Activated T-cell treated with anti-CD3 and anti-CD28 coated beads for 24 hours (primary cell): ENCODE measurements around the gene AGAP9.
"Not testable (repeated sequence)": the region's sequence is repeated elsewhere in the genome, so short reads cannot be mapped to it uniquely, and the experiment has no call there.

Experiments used
- DNase-seq: peaks from one replicate; pipeline ENCODE4 v3.0.0-alpha.2; 2020; ENCODE audit warnings: low read depth

Gene AGAP9

GRCh38 chr10:47456794-47457527 is 66.5 kb downstream of the AGAP9 start:
- DNase-seq: no peak

DNA sequence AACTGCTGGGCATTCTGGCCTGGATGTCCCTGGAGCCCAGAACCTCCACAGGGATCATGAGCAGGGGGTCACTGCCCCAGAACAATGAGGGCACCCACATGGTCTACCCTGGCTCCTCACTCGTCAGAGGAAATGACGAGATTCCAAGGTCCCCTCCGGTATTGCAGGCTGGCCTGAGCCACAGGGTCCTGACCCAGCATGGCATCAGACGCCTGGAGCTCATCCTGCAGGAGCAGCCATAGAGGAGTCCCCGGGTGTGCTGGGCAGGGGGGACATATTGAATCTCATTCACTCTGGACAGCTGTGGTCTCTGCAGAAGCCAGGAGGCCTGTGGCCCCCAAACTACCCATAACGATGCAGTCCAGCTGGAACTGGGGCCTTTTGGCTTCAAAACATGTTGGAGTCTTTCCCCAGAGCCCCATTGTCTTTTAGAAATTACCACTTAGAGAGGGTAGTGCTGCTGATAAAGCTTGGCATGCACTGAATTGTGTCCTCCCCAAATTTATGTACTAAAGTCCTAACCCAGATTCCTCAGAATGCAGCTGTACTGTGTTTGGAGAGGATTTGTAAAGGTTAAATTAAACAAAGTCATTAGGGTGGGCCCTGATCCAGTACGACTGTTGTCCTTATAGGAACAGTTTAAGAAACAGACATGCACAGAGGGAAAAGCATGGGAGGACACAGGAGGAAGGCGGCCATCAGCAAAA is 67.2 kb downstream of the AGAP9 start:
- DNase-seq: no peak

DNA sequence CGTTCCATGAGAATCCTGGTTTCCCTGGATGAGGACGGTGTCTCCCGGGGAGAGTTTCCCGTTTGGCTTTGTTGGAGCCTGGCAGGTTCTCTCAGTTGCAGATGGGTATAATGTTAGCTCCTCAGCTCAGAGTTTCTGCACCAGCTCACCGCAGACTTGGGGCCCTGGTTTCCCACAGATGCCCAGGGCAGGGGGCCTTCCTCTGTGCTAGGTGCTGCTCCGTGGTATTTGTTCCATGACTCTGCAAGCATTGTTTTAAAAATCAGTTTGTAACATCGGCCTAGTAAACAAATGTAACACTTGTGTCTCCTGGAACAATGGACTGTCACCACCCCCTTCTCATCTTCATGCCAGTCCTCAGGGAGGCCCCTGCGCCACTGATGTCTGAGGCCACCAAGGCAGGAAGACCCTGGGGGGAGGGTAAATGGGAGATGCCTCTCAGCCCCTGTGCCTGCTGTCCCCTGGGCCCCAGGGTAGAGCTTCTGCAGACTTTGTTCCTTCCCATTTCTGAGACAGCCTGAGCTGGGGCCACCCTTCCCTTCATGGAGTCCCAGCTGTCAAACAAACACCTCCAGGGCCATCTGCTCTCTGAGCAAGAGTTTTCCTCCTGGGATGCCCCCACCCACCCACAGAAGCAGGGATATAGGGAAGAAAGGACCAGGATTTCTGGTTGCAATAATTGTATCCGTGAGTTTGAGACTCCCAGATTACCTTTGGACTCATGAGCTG is 67.9 kb downstream of the AGAP9 start:
- DNase-seq: not testable (repeated sequence)

DNA sequence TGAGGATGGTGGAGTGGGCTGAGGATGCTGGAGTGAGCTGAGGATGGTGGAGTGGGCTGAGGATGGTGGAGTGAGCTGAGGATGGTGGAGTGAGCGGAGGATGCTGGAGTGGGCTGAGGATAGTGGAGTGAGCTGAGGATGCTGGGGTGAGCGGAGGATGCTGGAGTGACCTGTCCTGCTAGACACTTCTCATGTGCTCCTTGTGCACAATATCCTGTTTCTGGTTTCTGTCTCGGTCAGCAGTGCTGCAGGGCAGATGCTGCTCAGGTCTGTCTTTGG is 68.7 kb downstream of the AGAP9 start:
- DNase-seq: no peak

DNA sequence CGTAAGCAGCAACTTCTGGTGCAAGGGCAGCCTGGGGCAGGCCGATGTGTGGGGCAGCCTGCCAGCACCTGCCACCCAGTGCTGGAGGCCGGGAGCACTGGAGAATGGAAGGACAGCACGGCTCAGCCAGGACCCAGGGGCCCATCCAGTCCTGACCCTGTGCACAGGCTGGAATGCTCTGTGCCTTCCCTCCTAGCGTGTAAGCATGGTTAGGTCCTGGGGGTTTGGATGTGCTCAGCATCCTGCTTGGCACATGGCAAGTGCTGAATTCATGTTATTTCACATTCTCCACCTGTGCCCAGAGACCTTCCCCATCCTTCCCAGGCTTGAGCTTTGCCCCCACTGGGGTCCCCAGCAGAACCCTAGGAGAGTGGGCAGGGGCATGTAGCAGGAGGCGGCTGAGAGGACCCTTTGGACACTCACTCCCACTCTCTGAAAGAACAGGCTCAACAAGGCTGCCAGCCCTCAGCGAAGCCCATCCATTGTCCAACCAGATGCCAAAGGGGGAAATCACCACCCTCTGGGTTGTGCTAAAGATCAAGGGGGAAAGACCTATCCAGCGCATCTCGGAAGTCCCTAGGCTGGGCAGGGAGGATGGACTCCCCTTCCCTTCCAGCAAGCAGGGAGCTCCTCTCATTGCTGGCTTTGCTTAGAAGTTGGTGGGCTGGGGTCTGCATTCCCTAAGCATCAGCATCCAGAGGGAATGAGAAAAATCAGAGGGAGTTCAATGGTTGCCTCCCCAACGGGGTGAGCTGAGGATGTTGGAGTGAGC is 69.2 kb downstream of the AGAP9 start:
- DNase-seq: no peak

GRCh38 chr10:47453141-47454007 is 70.1 kb downstream of the AGAP9 start:
- no peak for DNase-seq

DNA sequence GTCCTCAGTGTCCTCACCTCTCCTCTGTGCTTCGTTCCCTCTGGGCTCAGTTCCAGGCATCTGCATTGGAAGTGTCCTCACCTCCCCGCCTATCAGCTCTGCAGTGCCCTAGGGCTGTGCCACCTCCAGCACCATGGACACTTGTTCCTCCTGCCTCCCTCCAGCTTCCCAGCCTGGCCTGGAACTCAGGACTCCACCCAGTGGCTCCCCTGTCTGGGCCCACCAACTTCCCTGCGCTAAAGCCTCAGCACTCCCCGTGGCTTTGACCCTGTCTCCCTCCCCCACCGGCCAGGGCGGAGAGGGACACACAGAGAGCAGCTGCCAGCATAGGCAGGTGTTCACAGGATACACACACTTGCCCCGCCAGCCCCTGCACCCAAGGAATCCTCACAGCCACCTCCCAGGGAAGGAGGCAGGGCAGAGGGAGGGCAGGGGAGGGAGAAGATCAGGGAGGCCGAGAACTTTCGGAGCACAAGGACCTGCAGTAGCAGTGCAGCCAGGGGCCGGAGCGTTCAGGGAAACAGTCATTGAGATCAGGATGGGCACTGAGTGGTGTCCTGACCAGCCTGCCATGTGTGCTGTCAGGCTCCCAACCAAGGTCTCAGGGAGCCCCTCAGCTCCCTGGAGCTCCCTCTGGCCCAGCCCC is 70.8 kb downstream of the AGAP9 start:
- DNase-seq: no peak

- no peak for DNase-seq
These were observed 71.4 kb downstream of the AGAP9 start for GRCh38 chr10:47451998-47452494.
